Fibroblast of lung (primary cell): Measurements from ENCODE around the gene RAPGEF6. TPM values are rescaled to one million over a fixed set of nuclear protein-coding genes. Genes with fewer than 3 reads are reported as not detected.

Source experiments
- DNase-seq, 2 donors: peaks; one replicate each; pipeline versions ENCODE4 v3.0.0 to v3.0.0-alpha.2; 2010; ENCODE audit warnings: low read depth in 2 of 2
- H2AFZ ChIP-seq: 2 replicates; pipeline ENCODE4 v1.5.1; 2012; ENCODE audit warnings: low read length, control low read depth, inconsistent platforms
- H3K27ac ChIP-seq: 2 replicates; pipeline ENCODE4 v1.5.1; 2011; ENCODE audit warnings: low read length, control low read depth; ENCODE audit not compliant: insufficient read depth
- H3K27me3 ChIP-seq: 2 replicates; pipeline ENCODE4 v1.5.1; 2011; ENCODE audit warnings: mild to moderate bottlenecking, low read length; ENCODE audit not compliant: control insufficient read depth, insufficient read depth
- H3K36me3 ChIP-seq: 2 replicates; pipeline ENCODE4 v1.5.1; 2011; ENCODE audit warnings: low read length; ENCODE audit not compliant: control insufficient read depth, insufficient read depth
- H3K4me1 ChIP-seq: 2 replicates; pipeline ENCODE4 v1.5.1; 2011; ENCODE audit warnings: low read length; ENCODE audit not compliant: control insufficient read depth, insufficient read depth; ENCODE audit errors: extremely low read depth
- H3K4me2 ChIP-seq: 2 replicates; pipeline ENCODE4 v1.5.1; 2011; ENCODE audit warnings: low read length, control low read depth; ENCODE audit not compliant: insufficient read depth; ENCODE audit errors: extremely low read depth
- H3K4me3 ChIP-seq, 4 experiments: fragments of 200-600 bp in 1 of 4; sonication (generic) in 1 of 4; replicated peaks in 1 of 4; 2 replicates each; pipeline ENCODE4 v1.5.1; 2011 to 2016; ENCODE audit warnings: low read length in 4 of 4, low read depth in 3 of 4, mild to moderate bottlenecking in 3 of 4, control low read depth in 2 of 4, inconsistent platforms in 1 of 4, mixed read lengths in 1 of 4; ENCODE audit not compliant: insufficient read depth in 1 of 4; ENCODE audit errors: control extremely low read depth in 1 of 4
- H3K79me2 ChIP-seq: 2 replicates; pipeline ENCODE4 v1.5.1; 2012; ENCODE audit warnings: mild to moderate bottlenecking, low read length, inconsistent platforms; ENCODE audit not compliant: control insufficient read depth, insufficient read depth
- H3K9ac ChIP-seq: 2 replicates; pipeline ENCODE4 v1.5.1; 2011; ENCODE audit warnings: mild to moderate bottlenecking, low read length, control low read depth; ENCODE audit not compliant: insufficient read depth
- H3K9me3 ChIP-seq: 2 replicates; pipeline ENCODE4 v1.5.1; 2012; ENCODE audit warnings: low read depth, low read length; ENCODE audit not compliant: control insufficient read depth, insufficient read depth
- H4K20me1 ChIP-seq: 2 replicates; pipeline ENCODE4 v1.5.1; 2011; ENCODE audit warnings: low read length; ENCODE audit not compliant: control insufficient read depth, insufficient read depth; ENCODE audit errors: extremely low read depth
- CTCF ChIP-seq, 2 donors: IDR thresholded peaks in 1 of 2; conservative IDR thresholded peaks in 1 of 2; 1 replicate in 1 of 2; 2 replicates in 1 of 2; pipeline ENCODE4 v1.5.1; 2011 to 2012; ENCODE audit warnings: low read length in 2 of 2, control low read depth in 1 of 2, inconsistent platforms in 1 of 2, low read depth in 1 of 2, mild to moderate bottlenecking in 1 of 2
- EZH2 ChIP-seq: IDR thresholded peaks from 2 replicates; pipeline ENCODE4 v1.5.1; 2012; ENCODE audit warnings: low read length, control low read depth, mild to moderate bottlenecking; ENCODE audit errors: missing control alignments
- polyA plus RNA-seq, 2 donors: library from polyadenylated mRNA; depleted of rRNA in 1 of 2; stranded (reverse) in 1 of 2; unstranded in 1 of 2; fragments of >200 nt; gene quantifications; 2 replicates each; pipeline ENCODE4 v1.2.1, GENCODE V29; 2011 to 2012; ENCODE audit warnings: missing spikeins in 1 of 2
- total RNA-seq: library from RNA; depleted of rRNA; stranded (reverse); fragments of >200 nt; gene quantifications from 2 replicates; pipeline ENCODE4 v1.2.1, GENCODE V29; 2014

Gene RAPGEF6
- total and polyA plus RNA-seq, 2 donors (not counting 1 experiment from before 2014, with no cell fraction given) = 10.2 to 35.7 TPM

DNA sequence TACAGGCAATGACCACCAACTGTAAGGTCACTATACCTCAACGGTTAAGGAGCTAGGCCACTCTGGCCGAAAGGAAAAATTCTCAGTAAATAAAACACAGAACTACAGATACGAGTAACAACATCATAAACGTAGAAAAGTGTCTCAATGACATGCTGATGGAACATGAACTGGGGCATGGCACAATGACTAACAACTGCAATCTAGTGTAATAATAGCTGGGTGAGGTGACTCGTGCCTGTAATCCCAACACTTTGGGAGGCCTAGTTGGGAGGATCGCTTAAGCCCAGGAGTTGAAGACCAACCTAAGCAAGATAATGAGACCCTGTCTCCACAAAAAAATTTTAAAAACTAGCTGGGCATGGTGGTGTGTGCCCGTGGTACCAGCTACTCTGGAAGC lies 9.8 kb upstream of the RAPGEF6 start:
- Histone ChIP-seq H4K20me1 (no peaks in the 10 kb centered on the region), H3K4me2 (no peak overlapping the region), H3K4me1 (no peaks in the 10 kb centered on the region), H2AFZ (no peak overlapping the region), H3K27ac (no peak overlapping the region), H3K9ac (no peak overlapping the region), H3K79me2 (no peaks in the 10 kb centered on the region), H3K4me3 (no peak overlapping the region), H3K27me3 (no peaks in the 10 kb centered on the region), H3K9me3 (no peaks in the 10 kb centered on the region), H3K36me3 (peaks cover 4% of the 10 kb centered on the region)
- peak in 1 of 2 donors; percentile 27 for DNase-seq
- TF ChIP-seq CTCF (conservative IDR thresholded peaks at IDR 0.05 in 1 of 2, IDR thresholded peaks at IDR 0.05 in 1 of 2; ENCODE audit: low read depth in 1 of 2, low read length in 2 of 2) (no peak), EZH2 (no peak)

DNA sequence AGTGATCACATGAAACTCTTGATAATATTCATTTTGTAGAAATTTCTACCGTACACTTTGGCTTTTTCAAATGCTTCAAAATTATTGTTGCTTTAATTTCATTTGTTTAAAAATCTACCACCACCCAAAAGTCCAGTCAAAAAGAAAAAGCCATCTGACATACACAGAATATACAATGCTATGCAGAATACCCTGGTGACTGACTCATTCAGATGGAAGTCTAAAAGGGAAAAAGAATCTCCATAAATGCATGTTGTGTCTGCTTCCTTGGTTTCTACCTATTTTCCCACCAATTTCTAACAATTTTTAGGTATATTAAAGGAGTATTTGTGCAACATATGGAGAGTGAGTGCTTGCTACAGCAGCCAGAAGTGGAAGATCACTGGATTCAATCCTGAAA lies 9.3 kb upstream of the RAPGEF6 start:
- TF ChIP-seq EZH2 = no peak
- TF ChIP-seq CTCF (conservative IDR thresholded peaks at IDR 0.05 in 1 of 2, IDR thresholded peaks at IDR 0.05 in 1 of 2; ENCODE audit: low read depth in 1 of 2, low read length in 2 of 2) = no peak
- Histone ChIP-seq H3K9me3 (no peaks in the 10 kb centered on the region), H3K4me2 (no peak overlapping the region), H3K4me3 (no peak overlapping the region), H3K9ac (no peak overlapping the region), H3K79me2 (no peaks in the 10 kb centered on the region), H2AFZ (no peak overlapping the region), H3K36me3 (peaks cover 4% of the 10 kb centered on the region), H4K20me1 (no peaks in the 10 kb centered on the region), H3K27ac (no peak overlapping the region), H3K27me3 (no peaks in the 10 kb centered on the region), H3K4me1 (no peaks in the 10 kb centered on the region)
- no peak for DNase-seq

DNA sequence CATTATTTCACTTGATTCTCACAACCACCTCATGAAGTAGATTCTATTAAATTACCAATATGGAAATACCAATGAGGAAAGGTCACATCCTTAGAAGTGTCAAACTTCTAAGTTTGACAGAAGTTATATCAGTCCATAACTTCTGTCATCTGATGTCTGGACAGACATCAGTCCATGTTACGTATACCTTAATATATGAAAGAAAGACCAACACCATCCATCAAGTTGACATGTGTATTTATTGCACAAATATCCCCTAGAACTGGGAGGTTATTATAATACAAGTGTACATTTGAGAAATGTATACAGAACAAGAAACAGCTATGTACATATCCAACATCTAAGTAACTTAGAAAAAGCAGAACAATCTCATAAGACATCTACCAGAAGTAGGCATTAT lies 6.5 kb upstream of the RAPGEF6 start:
- Histone ChIP-seq H3K27me3 (no peaks in the 10 kb centered on the region), H3K4me3 (no peak overlapping the region), H4K20me1 (no peaks in the 10 kb centered on the region), H2AFZ (no peak overlapping the region), H3K36me3 (peaks cover 3% of the 10 kb centered on the region), H3K4me1 (peaks cover 1% of the 10 kb centered on the region), H3K79me2 (no peaks in the 10 kb centered on the region), H3K27ac (no peak overlapping the region), H3K9me3 (no peaks in the 10 kb centered on the region), H3K9ac (no peak overlapping the region), H3K4me2 (no peak overlapping the region)
- no peak for DNase-seq
- TF ChIP-seq CTCF (conservative IDR thresholded peaks at IDR 0.05 in 1 of 2, IDR thresholded peaks at IDR 0.05 in 1 of 2; ENCODE audit: low read depth in 1 of 2, low read length in 2 of 2) (no peak), EZH2 (no peak)
